ENCODE data around the gene CXorf58.

Gene CXorf58

GRCh38 chrX:23902419-23902818 lies 5.4 kb upstream of the CXorf58 start:
- TF ChIP-seq ZFX (IDR thresholded peaks at IDR 0.05) (no peak), CTCF (conservative IDR thresholded peaks at IDR 0.05) (peak; percentile 47)
- H3K27ac ChIP-seq = peak overlapping the region; percentile 22; the same call in 1 of the 2 replicates

GRCh38 chrX:23904096-23904495 lies 3.7 kb upstream of the CXorf58 start:
- TF ChIP-seq ZFX (IDR thresholded peaks at IDR 0.05) = no peak
- TF ChIP-seq CTCF (conservative IDR thresholded peaks at IDR 0.05) = no peak
- no peak overlapping the region for H3K27ac ChIP-seq

- H3K27ac ChIP-seq = peak overlapping the region; percentile 94
Measured at GRCh38 chrX:23907111-23907497, 702 bp upstream of the CXorf58 start.

GRCh38 chrX:23908219-23909004 lies 606 bp downstream of the CXorf58 start:
- no peak for TF ChIP-seq ZFX (IDR thresholded peaks at IDR 0.05)
- TF ChIP-seq CTCF (conservative IDR thresholded peaks at IDR 0.05) = peak; percentile 66
- H3K27ac ChIP-seq = peak overlapping the region; percentile 94

More at GRCh38 chrX:23907111-23907497, 702 bp upstream of the CXorf58 start:
- TF ChIP-seq CTCF (conservative IDR thresholded peaks at IDR 0.05) (no peak), ZFX (IDR thresholded peaks at IDR 0.05) (no peak)

GRCh38 chrX:23911126-23911835 lies 3.5 kb downstream of the CXorf58 start:
- no peak overlapping the region for H3K27ac ChIP-seq
- TF ChIP-seq CTCF (conservative IDR thresholded peaks at IDR 0.05) (no peak), ZFX (IDR thresholded peaks at IDR 0.05) (no peak)

GRCh38 chrX:23919148-23919547 lies 11.3 kb downstream of the CXorf58 start:
- TF ChIP-seq CTCF (conservative IDR thresholded peaks at IDR 0.05) (no peak), ZFX (IDR thresholded peaks at IDR 0.05) (no peak)

GRCh38 chrX:23919706-23920320 lies 12.0 kb downstream of the CXorf58 start:
- no peak overlapping the region for H3K27ac ChIP-seq
- TF ChIP-seq ZFX (IDR thresholded peaks at IDR 0.05) (no peak), CTCF (conservative IDR thresholded peaks at IDR 0.05) (peak; percentile 31)

More at GRCh38 chrX:23919148-23919547, 11.3 kb downstream of the CXorf58 start:
- H3K27ac ChIP-seq = no peak overlapping the region
